ENCODE data around the gene LCOR.

LCOR gene

DNA sequence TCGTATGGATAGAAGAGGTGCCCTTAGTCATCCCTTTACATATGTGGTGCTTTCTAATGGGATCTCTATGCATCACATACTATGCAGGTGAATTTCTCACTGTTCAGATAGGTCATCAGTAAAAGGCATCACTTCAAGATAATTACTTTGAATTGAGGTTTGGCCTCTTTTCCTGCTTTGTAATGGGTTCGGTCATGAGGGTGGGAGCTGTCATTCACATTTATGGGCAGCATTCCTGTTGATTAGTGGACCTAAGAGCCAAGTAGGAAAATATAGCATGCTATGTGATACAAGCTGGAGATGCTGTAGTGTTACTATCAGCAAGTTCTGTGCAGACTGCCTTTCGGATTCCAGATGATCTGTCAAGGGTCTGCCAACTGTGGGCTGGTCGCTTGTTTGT is 156.3 kb downstream of the LCOR start:
- FAIRE-seq = no peak

DNA sequence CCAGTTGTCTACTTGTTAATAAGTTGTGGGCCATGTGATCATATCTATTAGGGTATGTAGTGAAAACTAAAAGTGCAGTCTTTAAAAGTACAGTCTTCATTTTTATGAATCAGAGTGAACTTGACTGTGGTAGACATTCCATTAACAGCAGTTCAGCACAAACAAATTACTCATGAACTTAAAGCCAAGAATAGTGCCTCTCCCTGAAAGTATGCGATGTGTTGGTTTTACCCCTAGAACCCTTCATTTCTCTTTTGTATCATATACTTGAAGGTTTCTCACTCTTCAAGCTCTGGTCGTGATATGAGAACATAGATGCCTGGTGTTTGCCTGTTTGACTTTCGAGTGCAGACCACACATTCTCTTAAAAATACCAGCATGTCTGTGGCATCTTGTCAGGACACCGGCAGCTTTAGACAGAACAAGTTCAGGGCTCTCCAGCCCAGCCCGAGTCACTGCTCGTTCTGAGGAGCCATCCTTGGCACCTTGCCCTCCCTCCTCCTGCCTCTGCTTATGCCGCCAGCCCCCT is 159.3 kb downstream of the LCOR start:
- no peak for FAIRE-seq

DNA sequence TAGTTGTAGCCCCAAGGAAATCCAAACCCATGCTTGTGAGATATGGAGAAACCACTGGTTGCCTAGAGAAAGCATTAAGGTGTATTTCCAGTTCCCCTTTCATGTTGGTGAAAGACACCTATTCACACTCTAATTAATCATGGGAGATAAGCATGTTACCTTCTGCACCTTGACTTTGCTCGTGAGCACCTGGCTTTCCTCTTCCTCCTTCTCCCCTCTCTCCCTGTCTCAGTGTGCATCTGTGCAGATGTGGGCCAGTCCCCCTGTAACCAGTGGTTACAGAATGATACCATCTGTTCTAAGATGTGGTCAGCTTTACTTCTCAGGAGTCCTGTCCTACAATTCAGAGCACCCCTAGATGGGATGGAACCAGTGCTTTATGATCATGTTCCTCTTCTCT is 160.6 kb downstream of the LCOR start:
- FAIRE-seq = no peak

DNA sequence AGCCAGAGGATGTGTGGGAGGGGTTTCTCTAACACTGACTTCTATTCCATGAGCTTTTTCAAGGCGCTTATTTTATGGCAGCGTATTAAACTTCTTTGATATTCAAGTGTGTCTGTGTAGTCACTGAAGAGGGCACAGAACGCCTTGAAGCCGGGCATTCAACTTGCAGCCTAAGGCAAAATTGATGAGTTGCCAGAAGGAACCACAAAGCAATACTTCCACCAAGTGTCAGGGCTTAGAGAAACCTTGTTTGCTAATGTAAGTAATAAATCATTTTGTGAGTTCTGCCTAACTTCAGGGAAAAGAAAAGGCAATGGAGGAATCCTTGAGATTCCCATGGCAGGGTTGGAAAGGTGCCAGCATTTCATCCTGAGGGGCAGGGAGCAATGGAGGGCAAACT is 163.8 kb downstream of the LCOR start:
- FAIRE-seq = no peak

DNA sequence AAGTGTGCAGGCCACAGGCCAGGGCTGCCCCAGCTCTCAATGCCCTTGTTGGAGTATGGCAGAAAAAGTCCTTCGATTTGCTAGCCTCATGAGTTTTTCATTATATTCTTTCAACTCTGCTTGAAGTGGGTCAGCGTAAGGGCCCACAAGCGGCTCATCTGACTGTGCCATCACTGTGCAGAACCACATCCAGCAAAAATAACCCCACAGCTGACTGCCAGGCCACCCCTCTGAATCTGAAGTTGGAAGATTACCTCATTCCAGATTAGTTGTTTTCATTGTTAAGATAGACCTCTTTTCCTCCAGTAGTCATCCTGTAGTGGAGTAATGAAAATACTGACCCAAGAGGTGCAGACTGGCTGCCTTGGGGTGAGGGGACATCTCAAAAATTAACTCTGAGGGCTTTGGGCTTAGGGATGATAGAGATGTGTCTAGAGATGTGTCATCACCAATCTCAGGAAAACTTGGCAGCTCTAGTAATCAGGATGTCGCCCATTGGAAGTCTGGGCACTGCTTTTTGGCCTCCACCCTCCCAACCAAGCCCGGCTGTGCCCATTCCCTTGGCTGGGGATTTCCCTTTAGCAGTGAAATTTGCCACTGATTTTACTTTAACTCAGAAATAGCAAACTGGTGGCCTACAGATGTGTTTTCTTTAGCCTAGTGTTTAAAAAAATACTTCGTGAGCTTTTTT is 164.3 kb downstream of the LCOR start:
- no peak for FAIRE-seq

DNA sequence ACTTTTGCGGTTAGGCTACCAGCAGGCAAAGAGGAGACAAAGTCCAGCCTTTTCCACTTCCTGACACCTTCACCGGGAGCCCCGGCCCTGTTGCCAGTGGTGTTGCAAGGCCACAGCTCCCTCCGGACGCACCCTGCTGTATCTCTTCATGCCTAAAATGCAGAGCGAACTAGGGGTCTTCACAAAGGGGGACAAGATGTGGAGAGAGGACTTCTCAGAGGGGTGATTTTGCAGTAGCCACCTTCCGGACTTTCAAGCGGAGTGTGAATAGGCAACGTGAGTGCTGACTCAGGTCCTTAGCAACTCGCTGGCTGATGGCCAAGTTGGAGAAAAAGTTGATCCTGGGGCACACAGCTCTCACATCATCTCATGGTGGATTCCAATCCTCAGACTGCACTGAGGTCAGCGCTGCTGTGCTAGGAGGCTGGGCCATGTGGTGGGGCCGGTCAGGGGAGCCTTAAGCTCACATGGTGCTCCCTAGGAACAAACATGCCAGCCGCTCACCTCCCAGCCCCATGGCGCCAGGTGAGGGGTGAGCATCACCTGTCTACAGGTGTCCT is 166.3 kb downstream of the LCOR start:
- FAIRE-seq = no peak

DNA sequence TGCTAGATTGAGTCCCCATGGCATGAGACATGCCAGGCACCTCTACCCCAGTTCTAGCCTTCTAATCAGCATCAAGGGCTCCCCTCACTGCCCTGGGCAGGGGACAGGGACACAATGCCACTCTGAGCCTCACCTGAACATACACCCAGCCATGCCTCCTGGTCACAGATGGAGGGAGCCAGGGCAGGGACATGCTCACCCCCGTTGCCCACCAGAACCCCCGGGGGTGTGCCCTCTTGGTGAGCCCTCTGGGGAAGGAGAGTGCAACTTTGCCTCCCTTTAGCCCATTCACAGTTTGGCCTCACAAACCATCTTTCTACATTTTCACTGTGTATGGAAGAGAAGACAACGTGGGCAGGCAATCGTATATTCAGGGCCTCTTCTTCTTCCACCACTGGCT is 167.2 kb downstream of the LCOR start:
- no peak for FAIRE-seq

DNA sequence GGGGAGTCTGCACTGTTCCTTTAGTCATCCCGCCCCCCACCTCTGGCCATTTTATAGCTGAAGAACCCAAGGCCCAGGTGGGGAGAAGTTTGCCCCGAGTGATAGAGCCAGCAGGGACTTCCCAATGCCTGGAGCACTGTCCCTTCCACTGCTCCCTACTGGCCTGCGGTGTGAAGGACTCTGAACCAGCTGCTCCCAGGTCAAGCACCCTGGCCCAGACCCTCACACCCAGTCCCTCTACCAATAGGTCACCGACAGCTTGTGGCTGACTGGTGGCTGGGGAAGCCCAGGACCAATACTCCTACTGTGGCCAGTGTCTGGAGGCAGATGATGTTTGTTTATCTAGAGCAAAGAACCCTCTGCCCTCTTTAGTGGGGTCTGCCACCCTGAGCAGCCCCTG is 167.9 kb downstream of the LCOR start:
- FAIRE-seq = no peak

DNA sequence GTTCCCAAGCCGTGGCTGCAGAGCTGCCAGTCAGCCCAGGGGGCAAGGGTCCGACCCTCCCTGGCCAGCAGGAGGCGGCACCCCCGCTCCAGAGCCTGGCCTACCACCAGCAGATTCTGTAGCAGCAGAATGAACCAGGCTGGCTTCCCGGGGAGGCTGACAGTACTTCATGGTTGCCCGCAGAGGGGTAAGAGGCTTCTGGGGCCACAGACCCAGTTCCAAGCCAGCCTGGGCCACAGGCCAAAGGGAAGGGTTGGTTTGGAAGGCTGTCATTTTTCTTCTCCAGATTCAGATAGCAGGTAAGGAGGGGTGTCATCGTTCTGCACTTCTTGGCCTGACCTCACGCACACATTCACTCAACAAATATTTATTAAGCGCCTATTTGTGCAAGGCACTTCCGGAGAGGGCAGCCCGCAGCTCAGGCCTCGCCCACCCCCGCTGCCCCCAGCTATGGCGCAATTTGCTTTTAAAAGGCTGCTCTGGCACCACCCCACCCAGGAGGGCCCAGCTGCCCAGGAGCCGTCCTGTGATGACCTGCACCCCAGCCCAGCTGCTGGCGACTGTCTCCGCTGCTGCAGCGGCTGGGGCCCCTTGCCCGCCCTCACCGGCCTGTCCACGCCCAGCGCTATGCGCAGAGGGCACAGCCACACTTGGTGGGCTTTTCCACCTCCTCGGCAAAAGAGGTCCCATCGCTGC is 168.5 kb downstream of the LCOR start:
- FAIRE-seq = no peak

DNA sequence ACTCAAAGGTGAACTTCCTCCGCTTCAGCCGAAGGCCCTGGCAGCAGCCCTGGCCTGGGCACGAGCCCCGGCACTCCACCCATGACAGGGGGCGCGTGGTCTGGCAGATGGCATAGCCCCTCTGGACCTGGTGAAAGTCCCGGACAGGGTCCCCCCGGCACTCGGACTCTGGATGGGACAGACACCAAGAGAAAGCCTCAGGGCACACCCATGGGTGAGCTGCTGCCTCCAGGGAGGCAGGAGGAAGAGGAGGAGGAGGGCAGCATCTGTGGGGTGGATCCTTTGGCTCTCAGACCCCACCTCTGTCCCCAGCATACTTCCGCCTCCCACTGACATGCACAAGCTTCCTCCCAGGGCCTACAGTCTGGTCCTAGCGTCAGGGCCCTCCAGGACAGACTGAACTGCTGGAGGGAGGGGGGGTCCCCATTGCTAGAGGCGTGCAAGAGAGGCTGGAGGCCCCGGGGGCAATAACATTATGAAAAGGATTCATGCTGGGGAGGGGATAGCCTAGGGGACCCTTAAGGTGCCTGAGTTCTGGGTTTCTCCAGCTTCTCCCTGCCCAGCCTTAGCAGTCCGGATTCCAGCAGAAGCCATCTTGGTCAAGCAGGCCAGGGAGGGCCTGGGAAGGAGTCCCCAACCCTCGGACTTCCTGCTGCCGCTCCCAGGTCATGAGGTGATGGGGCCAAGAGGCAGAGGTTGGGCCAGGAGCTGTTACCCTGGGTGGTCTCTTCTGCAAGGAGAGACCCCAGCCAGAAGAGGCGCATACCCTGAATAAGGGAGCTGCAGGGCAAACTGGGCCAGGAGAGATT is 169.3 kb downstream of the LCOR start:
- FAIRE-seq = no peak

DNA sequence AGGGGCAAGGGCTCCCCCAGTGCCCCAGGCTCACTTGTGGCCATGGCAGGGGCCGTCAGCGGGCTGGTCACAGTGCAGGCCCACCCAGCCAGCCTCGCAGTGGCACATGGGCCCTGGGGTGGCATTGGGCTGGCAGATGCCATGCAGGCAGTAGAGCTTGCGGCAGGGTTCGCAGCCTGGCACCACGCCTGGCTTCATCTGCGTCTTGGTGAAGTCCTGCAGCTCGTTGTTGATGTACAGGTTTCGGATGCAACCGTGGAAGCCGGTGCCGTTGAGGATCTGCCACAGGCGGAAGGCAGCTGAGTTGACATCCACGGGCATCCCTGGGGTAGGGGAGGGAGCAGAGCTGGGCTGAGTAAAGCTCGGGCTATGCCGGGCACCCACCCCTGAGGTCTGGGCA is 170.6 kb downstream of the LCOR start:
- no peak for FAIRE-seq

DNA sequence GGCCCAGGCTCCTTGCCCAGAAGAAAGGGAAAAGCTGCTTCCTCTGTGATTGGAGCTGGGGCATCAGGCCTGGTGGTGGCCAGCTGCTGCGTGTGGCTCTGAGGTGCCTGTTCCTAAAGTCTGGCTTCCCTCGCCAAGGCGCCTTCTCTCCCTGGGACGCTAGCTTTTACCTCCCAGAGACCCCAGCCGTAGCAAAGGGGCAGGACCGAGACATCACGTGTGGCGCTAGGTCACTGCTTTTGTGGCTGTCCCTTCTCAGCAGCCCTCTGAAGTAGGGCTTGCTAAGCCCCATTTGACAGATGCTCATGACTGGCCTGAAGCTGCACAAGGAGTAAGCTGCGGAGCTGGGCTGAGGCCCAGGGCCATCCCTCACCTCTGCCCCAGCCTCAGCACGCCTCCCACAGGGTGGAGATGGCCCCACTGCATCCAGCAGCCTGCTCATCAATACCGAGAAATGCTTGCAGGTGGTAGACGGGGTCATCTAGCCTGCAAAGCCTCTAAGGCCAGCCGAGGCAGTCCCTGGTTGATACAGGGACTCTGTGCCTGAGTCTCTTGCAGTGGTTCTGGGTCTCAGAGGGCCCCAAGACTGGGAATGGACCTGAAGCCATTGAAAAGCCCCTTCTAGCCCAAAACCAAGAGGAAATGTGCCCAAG is 171.2 kb downstream of the LCOR start:
- no peak for FAIRE-seq

DNA sequence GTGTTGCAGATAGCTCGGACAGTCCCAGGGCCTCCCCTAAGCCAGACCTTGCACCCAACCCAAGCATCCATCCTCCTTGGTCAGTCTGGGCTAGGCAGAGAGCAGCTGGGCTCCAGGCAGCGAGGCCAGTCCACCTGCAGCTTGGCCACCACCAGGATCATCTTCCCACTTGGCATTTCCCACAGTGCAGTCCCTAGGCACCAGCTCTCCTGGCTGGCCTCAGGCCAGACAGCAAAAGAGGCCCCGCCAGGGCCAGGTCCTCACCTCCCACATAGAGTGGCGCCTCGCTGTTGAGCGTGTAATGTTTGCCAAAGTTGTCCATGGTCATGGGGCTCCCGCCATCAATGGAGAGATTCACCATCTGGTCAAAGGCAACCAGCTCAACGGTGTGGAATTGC is 171.7 kb downstream of the LCOR start:
- no peak for FAIRE-seq

DNA sequence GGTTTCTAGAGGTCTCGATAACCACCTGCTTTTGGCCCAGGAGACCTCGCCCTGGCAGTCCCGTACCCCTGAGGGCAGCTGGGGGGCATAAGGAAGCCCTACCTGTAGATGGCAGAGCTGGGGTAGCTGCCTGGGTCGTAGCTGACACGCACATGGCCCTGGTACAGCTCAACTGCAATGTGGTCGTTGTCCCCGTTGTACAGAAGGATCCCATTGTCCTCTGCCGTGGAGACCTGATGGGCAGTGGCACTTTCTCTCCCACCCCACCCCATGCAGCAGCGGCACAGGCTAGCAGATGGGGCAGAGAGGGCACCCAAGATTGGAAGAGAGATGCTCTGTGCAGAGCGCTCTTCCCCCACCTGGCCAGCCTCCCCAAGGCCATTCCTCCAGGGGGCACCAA is 172.5 kb downstream of the LCOR start:
- no peak for FAIRE-seq

DNA sequence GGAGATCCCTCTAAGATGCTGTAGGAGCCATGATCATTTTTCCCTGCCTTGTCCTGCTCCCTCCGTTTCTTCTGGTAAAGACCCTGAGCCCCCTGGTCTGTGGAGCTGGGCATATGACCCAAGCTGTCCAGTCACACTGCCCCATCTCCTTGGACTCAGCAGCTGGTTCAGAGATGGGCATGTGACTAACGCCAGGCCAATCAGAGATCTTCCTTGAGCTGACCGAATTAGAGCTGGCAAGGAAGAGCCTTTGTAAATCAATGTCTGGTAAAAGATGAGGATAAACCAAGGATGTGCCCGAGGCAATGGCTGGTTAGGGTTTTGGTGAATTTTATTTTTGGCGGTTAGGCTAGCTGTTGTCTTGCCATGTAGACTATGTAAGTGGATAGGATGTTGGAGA is 173.3 kb downstream of the LCOR start:
- no peak for FAIRE-seq

DNA sequence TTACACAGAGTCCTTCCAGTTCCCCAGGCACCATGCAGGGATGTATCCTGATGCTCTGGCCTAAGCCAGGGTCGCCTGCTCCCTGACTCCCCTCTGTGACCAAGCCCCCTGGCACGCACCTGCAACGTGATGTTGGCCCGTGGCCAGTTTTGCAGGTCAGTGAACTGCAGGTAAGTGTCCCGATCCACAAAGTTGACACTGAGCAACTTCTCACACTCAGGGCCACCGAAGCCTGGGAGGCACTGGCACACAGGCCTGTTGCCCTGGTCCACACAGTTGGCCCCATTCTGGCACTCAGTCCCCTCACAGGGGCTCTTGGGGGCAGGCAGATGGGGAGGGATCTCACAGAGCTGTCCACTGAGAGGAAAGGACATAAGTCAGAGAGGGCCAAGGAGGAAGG is 174.3 kb downstream of the LCOR start:
- no peak for FAIRE-seq

DNA sequence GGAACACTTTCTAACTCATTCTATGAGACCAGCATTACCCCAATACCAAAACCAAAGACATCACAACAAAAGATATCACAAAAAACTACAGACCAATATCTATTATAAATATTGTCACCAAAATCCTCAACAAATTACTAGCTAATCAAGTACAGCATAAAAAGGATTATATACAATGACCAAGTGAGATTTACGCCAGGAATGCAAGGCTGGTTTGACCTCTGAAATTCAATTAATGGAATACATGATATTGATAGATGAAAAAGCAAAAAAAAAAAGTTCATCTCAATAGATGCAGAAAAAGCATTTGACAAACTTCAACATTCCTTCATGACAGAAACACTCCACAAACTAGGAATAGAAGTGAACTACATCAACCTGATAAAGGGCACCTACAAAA is 175.3 kb downstream of the LCOR start:
- no peak for FAIRE-seq

DNA sequence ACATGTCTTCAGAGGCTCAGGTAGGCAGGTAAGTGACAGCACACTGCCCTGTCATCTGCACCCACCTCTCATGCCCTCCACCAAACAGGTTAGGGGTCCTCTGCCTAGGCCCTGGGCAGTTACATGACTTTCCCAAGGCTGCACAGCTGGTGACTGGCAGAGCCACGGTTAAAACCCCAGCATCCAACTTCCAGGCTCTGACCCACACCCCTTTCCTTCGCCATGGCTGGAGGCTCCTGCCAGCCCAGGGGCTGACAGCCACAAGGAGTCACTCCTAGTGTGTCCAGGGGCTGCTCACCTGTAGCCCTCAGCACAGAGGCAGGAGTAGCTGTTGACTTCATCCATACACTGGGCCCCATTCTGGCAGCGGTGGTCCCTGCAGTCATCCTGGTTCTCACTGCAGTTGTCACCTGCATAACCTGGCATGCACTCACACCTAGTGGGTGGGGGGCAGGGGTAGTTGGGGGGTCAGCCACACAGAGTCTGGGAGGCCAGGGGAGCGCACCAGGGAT is 178.7 kb downstream of the LCOR start:
- FAIRE-seq = no peak

DNA sequence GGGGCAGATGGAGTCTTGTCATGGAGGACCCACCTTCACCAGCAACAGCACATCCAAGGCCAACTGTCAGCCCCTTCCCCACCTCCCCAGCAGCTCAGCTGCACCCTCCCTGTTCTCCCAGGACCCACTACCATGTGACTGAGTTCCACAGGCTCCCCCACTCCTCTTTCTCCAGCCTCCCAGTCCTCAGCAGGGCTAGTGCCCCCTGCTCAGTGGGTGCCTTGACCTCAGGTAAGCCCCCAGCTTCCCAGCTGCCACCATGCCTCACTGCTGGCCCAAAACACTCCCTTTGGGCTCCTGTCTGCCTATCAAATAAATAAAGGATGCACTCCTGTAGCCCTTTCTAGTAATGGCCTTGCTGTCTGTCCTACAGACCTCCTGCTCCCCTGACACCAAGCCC is 179.3 kb downstream of the LCOR start:
- no peak for FAIRE-seq

DNA sequence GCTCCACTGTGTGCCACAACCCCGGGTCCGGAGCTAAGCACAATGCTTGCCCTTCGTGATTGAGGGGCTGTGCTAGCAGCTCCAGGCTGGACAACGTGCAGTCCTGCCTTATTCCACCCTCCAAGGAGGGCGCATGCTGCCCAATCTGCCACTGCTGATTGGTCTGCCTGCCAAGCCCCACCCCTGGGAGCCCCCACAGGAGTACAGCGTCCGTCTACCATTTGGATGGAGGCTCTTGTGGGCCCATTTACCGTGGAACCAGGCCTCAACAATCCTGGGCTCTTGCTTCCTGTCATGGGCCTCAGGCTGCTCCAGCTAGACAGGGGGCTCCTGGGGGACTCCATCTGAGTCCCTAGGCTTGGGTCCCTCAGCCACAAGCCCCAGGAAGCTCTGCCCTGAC is 180.4 kb downstream of the LCOR start:
- no peak for FAIRE-seq

DNA sequence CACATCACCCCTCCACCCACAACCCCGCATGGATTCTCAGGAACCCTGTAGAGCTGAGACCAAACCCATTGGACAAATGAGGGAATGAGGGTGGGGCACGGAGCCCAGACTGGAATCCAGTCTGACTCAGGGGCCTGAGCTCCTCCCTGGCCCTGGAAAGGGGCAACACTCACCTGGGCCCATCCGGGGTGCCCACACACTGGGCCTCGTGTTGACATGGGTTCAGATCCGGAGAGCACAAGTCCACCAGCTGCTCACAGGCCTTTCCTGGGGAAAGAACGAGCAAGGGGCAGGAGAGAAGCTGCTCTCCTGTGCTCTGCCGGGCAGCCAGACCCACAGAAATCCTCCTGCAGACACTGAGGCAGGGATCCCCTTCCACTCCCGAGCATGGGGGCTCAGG is 181.5 kb downstream of the LCOR start:
- FAIRE-seq = no peak

DNA sequence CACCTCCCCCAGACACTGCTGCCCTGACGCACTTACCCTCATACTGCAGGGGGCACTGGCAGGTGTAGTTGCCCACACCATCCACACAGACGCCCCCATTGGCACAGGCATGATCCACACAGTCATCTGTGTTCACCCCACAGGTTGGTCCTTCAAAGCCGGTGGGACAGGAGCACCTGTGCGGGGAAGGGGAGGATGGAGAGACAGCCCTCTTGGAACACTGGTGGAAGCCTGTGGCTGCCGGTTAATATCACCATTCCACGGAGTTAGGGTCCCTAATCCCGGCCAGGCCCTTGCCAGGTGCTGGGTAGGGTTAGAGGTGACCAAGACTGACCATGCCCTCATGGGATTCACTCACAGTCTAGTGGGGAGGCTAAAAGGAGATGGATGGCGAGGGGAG is 181.9 kb downstream of the LCOR start:
- no peak for FAIRE-seq

DNA sequence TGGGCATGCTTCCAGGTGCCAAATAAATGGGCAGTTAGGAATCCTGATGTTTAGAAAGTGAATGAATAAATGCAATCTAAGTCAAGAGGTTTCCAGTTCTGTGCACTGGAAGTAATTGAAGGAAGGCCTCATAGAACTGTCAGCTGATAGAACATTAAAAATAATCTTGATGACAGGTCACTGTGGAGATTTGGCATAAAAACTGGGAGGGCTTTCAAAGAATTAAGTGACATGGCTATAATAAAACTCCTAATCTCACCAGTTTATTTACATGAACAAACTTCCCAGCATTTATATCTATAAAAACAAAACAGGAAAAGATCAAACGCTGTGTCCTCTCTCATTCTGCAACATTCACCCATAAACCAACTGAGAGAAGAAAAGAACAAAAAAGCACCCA is 183.1 kb downstream of the LCOR start:
- no peak for FAIRE-seq

All from TTC549 (cell line).